Measurements from ENCODE around the gene MYO1B.

DNA sequence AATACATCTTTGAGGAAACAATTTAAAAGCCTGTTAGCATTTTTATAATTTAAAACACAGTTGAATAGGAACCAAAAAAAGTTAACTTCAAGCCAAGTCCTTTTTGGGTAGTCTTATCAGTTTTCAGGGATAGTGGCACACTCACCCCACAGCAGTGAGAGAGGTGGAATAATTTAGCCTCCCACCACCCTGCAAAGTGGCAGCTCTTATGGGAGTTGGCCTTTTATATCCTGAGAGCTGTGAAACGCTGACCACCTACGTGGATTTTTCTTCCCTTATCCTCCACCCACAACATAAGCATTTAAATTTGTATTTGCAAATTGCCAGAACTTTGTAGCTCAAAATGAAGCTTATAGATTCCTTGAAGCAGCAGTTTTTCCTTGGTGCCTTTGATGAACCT, 167.1 kb downstream of the MYO1B start:
- no peak for TF ChIP-seq CTCF (IDR thresholded peaks at IDR 0.05; ENCODE audit: poor library complexity, severe bottlenecking)
- TF ChIP-seq MXI1 (conservative IDR thresholded peaks at IDR 0.05; ENCODE audit: poor library complexity, severe bottlenecking), result no peak
- no peak for TF ChIP-seq POLR2AphosphoS5 (IDR thresholded peaks at IDR 0.05)
- TF ChIP-seq TAF1 (IDR thresholded peaks at IDR 0.05; ENCODE audit: low read depth), result no peak
- no peak for TF ChIP-seq EZH2 (IDR thresholded peaks at IDR 0.05; ENCODE audit: borderline replicate concordance, insufficient read depth, low read length, poor library complexity, severe bottlenecking)
- no peak for TF ChIP-seq REST (IDR thresholded peaks at IDR 0.05; ENCODE audit: borderline replicate concordance)
- TF ChIP-seq RAD21 (conservative IDR thresholded peaks at IDR 0.05), result no peak
